OCI-LY7 (cell line): ENCODE data around the gene CHST2. TPM values are rescaled to one million over a fixed set of nuclear protein-coding genes. Genes with fewer than 3 reads are reported as not detected.

Source experiments
- BruUV-seq: library from RNA; stranded (reverse); fragments of 400-500 nt; replicated peaks from 2 replicates; lab custom pipeline; 2021; lab: Mats Ljungman, UMichigan
- CTCF ChIA-PET: fragments of 300-600 bp; sonication (Branson Sonifier 250); formaldehyde crosslinking; loops from one replicate; lab custom pipeline; 2022; ENCODE audit warnings: antibody characterized with exemption; ENCODE audit not compliant: unreplicated experiment; lab: Charles Lee
- POLR2A ChIA-PET: fragments of 300-600 bp; sonication (Branson Sonifier 250); formaldehyde crosslinking; loops from one replicate; lab custom pipeline; 2022; ENCODE audit warnings: antibody characterized with exemption; lab: Charles Lee
- DNase-seq: peaks from one replicate; pipeline ENCODE4 v3.0.0-alpha.2; 2015; ENCODE audit warnings: low spot score
- H2AFZ ChIP-seq: fragments of 200-600 bp; sonication (generic), shearing (Covaris generic); 2 replicates; pipeline ENCODE4 v1.6.1; 2014; ENCODE audit warnings: mild to moderate bottlenecking, antibody characterized with exemption, low read length, moderate library complexity
- H3K27ac ChIP-seq: fragments of 200-600 bp; sonication (generic); 2 replicates; pipeline ENCODE4 v1.5.1; 2014; ENCODE audit warnings: mixed run types, low read depth, mild to moderate bottlenecking, moderate library complexity, low read length, inconsistent platforms; ENCODE audit not compliant: poor library complexity, severe bottlenecking
- H3K36me3 ChIP-seq: fragments of 200-600 bp; sonication (generic); 2 replicates; pipeline ENCODE4 v1.6.1; 2014; ENCODE audit warnings: mild to moderate bottlenecking, antibody characterized with exemption, low read length, moderate library complexity, mixed read lengths; ENCODE audit not compliant: insufficient read depth
- H3K4me1 ChIP-seq: fragments of 200-600 bp; sonication (generic); 2 replicates; pipeline ENCODE4 v1.5.1; 2014; ENCODE audit warnings: mild to moderate bottlenecking, low read length; ENCODE audit not compliant: insufficient read depth, poor library complexity, severe bottlenecking
- H3K4me2 ChIP-seq: fragments of 200-600 bp; sonication (generic); 2 replicates; pipeline ENCODE4 v1.6.1; 2014; ENCODE audit warnings: mild to moderate bottlenecking, low read length
- H3K4me3 ChIP-seq: fragments of 200-600 bp; sonication (generic); 2 replicates; pipeline ENCODE4 v1.5.1; 2014; ENCODE audit warnings: mild to moderate bottlenecking, low read depth, low read length; ENCODE audit not compliant: poor library complexity, severe bottlenecking
- H3K79me2 ChIP-seq: fragments of 200-600 bp; sonication (generic); 2 replicates; pipeline ENCODE4 v1.6.1; 2016; ENCODE audit warnings: low read depth, mild to moderate bottlenecking, low read length, moderate library complexity, mixed read lengths; ENCODE audit not compliant: insufficient read depth
- H3K9me2 ChIP-seq: fragments of 200-600 bp; sonication (generic); 2 replicates; pipeline ENCODE4 v1.6.1; 2016; ENCODE audit warnings: mild to moderate bottlenecking, low read length, mixed read lengths; ENCODE audit not compliant: insufficient read depth
- H3K9me3 ChIP-seq: fragments of 200-600 bp; sonication (generic); 2 replicates; pipeline ENCODE4 v1.6.1; 2014; ENCODE audit warnings: mild to moderate bottlenecking, mixed run types, low read length, mixed read lengths
- H4K20me1 ChIP-seq: fragments of 200-600 bp; sonication (generic); 2 replicates; pipeline ENCODE4 v1.6.1; 2014; ENCODE audit warnings: mild to moderate bottlenecking, antibody characterized with exemption, low read length, moderate library complexity, mixed read lengths; ENCODE audit not compliant: insufficient read depth
- EZH2phosphoT487 ChIP-seq: fragments of 200-600 bp; sonication (generic); IDR thresholded peaks from 2 replicates; pipeline ENCODE4 v1.6.1; 2018; ENCODE audit warnings: low read depth, borderline replicate concordance, mild to moderate bottlenecking, mixed run types, antibody characterized with exemption, low read length, moderate library complexity, mixed read lengths
- intact Hi-C: fragments of 100-400 bp; cut with micrococcal nuclease; formaldehyde crosslinking; loops from one replicate; pipeline ENCODE4 v1.10.0; 2022; ENCODE audit not compliant: unreplicated experiment
- total RNA-seq, 2 experiments: library from RNA; depleted of rRNA in 1 of 2; stranded (reverse); fragments of >200 nt in 1 of 2; shearing (Covaris generic) in 1 of 2; gene quantifications; 2 replicates each; pipeline ENCODE4 v1.2.3, GENCODE V29; 2014 to 2022
- TF ChIP-seq, protein P1 (sequence below): fragments of 200-600 bp; sonication (generic); conservative IDR thresholded peaks from 2 replicates; pipeline ENCODE4 v1.5.1; 2014; ENCODE audit warnings: mild to moderate bottlenecking, antibody characterized with exemption, low read length, moderate library complexity, mixed read lengths

Gene CHST2
- total RNA-seq, 2 experiments from 2014 or later: 1.2 TPM

DNA sequence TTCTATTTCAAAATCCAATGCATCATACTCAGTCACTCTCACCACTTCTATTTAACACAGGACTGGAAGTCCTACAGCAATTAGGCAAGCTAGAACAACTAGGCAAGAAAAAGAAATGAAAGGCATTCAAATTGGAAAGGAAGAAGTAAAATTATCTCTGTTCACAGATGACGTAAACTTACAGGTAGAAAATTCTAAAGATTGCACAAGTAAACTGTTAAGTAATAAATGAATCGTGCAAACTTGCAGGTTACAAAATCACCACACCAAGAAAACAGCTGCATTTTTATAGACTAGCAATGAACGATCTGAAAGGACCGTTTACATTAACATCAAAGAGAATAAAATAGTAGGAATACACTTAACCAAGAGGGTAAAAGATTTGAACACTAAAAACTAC, 36.2 kb downstream of the CHST2 start:
- Histone ChIP-seq H3K4me3 (no peak overlapping the region), H4K20me1 (no peaks in the 10 kb centered on the region), H3K4me1 (no peaks in the 10 kb centered on the region), H3K79me2 (no peaks in the 10 kb centered on the region), H3K36me3 (no peaks in the 10 kb centered on the region), H3K27ac (no peak overlapping the region), H2AFZ (no peak overlapping the region), H3K4me2 (no peak overlapping the region), H3K9me3 (no peaks in the 10 kb centered on the region), H3K9me2 (no peaks in the 10 kb centered on the region)
- DNase-seq: no peak
- BruUV-seq: no TSS peak
- TF ChIP-seq, protein P1, sequence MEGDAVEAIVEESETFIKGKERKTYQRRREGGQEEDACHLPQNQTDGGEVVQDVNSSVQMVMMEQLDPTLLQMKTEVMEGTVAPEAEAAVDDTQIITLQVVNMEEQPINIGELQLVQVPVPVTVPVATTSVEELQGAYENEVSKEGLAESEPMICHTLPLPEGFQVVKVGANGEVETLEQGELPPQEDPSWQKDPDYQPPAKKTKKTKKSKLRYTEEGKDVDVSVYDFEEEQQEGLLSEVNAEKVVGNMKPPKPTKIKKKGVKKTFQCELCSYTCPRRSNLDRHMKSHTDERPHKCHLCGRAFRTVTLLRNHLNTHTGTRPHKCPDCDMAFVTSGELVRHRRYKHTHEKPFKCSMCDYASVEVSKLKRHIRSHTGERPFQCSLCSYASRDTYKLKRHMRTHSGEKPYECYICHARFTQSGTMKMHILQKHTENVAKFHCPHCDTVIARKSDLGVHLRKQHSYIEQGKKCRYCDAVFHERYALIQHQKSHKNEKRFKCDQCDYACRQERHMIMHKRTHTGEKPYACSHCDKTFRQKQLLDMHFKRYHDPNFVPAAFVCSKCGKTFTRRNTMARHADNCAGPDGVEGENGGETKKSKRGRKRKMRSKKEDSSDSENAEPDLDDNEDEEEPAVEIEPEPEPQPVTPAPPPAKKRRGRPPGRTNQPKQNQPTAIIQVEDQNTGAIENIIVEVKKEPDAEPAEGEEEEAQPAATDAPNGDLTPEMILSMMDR: no peak
- no peak for TF ChIP-seq EZH2phosphoT487
- ChIA-PET CTCF (no interaction called here), POLR2A (no interaction called here)
- intact Hi-C loops: no loop called here

DNA sequence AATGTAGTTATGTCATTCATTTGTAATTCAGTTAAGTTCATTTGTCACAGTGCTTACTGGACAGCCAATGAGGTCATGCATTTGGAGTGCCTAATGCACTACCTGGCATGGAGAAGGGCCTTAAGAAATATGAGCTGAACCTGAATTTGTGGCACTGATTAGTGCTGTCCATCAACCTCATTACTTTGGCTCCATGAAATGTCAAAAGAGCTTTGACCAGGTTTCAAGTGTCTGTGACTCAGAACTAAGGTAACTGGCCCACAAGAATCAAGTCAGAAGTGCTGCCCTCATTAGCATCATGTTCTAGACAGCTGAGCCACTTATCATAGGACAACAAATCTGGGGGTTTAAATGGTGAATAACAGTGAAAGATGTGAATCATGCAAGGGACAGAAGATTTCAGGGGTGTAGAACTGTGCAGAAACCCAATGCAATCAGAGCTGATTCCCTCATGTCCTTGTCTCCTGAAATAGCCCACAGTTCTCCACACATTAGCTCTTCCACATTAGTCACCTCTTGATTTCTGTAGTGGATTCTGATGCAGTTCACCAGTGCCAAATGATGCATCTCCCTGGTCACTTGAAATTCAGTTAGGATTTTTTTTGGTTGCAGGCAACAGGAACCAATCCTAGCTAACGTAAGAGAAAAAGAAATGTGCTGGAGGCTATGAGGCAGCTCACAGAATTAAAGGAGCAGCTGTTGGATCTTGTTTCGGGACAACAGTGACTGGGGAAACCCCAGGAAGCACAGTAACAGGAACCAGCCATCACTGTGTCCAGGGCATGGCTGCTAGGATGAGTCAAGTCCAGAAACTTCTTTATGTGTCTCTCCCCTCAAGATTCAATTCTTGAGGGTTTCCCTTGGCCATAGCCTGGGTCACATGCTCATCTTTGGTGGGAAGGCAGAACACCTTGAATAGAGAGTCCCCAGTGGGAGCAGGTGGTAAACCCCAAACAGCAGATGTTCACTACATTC, 38.7 kb downstream of the CHST2 start:
- H4K20me1 ChIP-seq: no peaks in the 10 kb centered on the region
- TF ChIP-seq, protein P1: no peak
- TF ChIP-seq EZH2phosphoT487: no peak
- H2AFZ ChIP-seq: no peak overlapping the region
- H3K4me3 ChIP-seq: no peak overlapping the region
- H3K9me2 ChIP-seq: no peaks in the 10 kb centered on the region
- POLR2A ChIA-PET: interaction anchor here (0.7 to 2.0 kb wide), 2 partner anchors 23 to 25 kb away, joined by 3 to 4 read pairs; no protein-coding TSS in a partner anchor
- intact Hi-C loops: no loop called here
- no peaks in the 10 kb centered on the region for H3K4me1 ChIP-seq
- H3K27ac ChIP-seq: no peak overlapping the region
- DNase-seq: no peak
- CTCF ChIA-PET: no interaction called here
- H3K9me3 ChIP-seq: no peaks in the 10 kb centered on the region
- H3K4me2 ChIP-seq: no peak overlapping the region
- H3K79me2 ChIP-seq: no peaks in the 10 kb centered on the region
- BruUV-seq: no TSS peak
- no peaks in the 10 kb centered on the region for H3K36me3 ChIP-seq

DNA sequence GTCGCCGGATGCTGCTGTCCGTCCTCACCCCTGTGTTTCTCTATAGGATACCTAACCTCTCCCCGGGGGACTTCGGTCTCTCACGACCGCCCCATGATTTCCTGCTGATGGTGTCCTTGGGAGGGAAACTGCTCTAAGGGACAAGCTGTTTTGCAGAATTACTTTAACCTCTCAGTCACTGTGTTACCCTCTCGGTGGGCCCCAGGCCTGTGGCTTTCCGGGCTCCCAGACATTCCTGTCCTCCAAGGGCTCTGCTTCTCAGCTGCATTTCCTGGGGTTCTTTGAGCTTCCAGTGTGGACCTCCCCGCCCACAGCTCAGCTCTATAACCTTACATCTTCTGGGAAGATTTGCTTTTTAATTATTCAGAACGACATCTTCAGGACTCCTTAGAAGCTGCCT, 40.9 kb downstream of the CHST2 start:
- Histone ChIP-seq H4K20me1 (no peaks in the 10 kb centered on the region), H3K4me1 (no peaks in the 10 kb centered on the region), H3K4me3 (no peak overlapping the region), H3K9me2 (no peaks in the 10 kb centered on the region), H3K36me3 (no peaks in the 10 kb centered on the region), H3K27ac (no peak overlapping the region), H2AFZ (no peak overlapping the region), H3K9me3 (no peaks in the 10 kb centered on the region), H3K4me2 (no peak overlapping the region), H3K79me2 (no peaks in the 10 kb centered on the region)
- CTCF ChIA-PET: no interaction called here
- TF ChIP-seq EZH2phosphoT487: no peak
- TF ChIP-seq, protein P1: no peak
- BruUV-seq: no TSS peak
- intact Hi-C loops: no loop called here
- DNase-seq: no peak
- POLR2A ChIA-PET: interaction anchor here (0.6 to 1.7 kb wide), 4 partner anchors 13 to 1376 kb away, joined by 3 to 5 read pairs (median 4); no protein-coding TSS in a partner anchor
